A673 (cell line): Measurements from ENCODE around the gene COL1A1. TPM values are rescaled to one million over a fixed set of nuclear protein-coding genes. Genes with fewer than 3 reads are reported as not detected.

Source experiments
- BruUV-seq: library from RNA; stranded (reverse); fragments of 400-500 nt; replicated peaks from 2 replicates; lab custom pipeline; 2021; lab: Mats Ljungman, UMichigan
- CTCF ChIA-PET: fragments of 300-600 bp; sonication (Branson Sonifier 250); formaldehyde crosslinking; loops from one replicate; lab custom pipeline; 2022; ENCODE audit warnings: antibody characterized with exemption; lab: Charles Lee
- POLR2A ChIA-PET: fragments of 300-600 bp; sonication (Branson Sonifier 250); formaldehyde crosslinking; loops from one replicate; lab custom pipeline; 2022; ENCODE audit warnings: antibody characterized with exemption; ENCODE audit not compliant: low non-redundant PET; lab: Charles Lee
- DNase-seq: peaks from one replicate; pipeline ENCODE4 v3.0.0-alpha.2; 2015; ENCODE audit warnings: low spot score
- H3K27ac ChIP-seq: fragments of 200-600 bp; sonication (generic); 2 replicates; pipeline ENCODE4 v1.5.1; 2016; ENCODE audit warnings: mixed run types, low read depth, mild to moderate bottlenecking, mixed read lengths, antibody characterized with exemption, low read length; ENCODE audit not compliant: poor library complexity, severe bottlenecking
- H3K27me3 ChIP-seq: fragments of 200-600 bp; sonication (generic); replicated peaks from 2 replicates; pipeline ENCODE4 v1.6.1; 2017; ENCODE audit warnings: mixed run types, low read depth, mild to moderate bottlenecking, mixed read lengths, antibody characterized with exemption, low read length; ENCODE audit not compliant: insufficient read depth, poor library complexity
- H3K36me3 ChIP-seq: fragments of 200-600 bp; sonication (generic); 2 replicates; pipeline ENCODE4 v1.6.1; 2016; ENCODE audit warnings: mixed run types, mild to moderate bottlenecking, mixed read lengths, antibody characterized with exemption, low read length; ENCODE audit not compliant: insufficient read depth, poor library complexity, severe bottlenecking
- H3K4me1 ChIP-seq: fragments of 200-600 bp; sonication (generic); 2 replicates; pipeline ENCODE4 v1.6.1; 2017; ENCODE audit warnings: mixed run types, mild to moderate bottlenecking, mixed read lengths, antibody characterized with exemption, low read length; ENCODE audit not compliant: insufficient read depth, poor library complexity, severe bottlenecking
- H3K4me3 ChIP-seq: fragments of 200-600 bp; sonication (generic); 2 replicates; pipeline ENCODE4 v1.5.1; 2016; ENCODE audit warnings: low read depth, mixed run types, mild to moderate bottlenecking, mixed read lengths, low read length; ENCODE audit not compliant: poor library complexity, severe bottlenecking
- H3K9me3 ChIP-seq: fragments of 200-600 bp; sonication (generic); 2 replicates; pipeline ENCODE4 v1.6.1; 2016; ENCODE audit warnings: mixed run types, low read depth, mild to moderate bottlenecking, mixed read lengths, antibody characterized with exemption, low read length; ENCODE audit not compliant: poor library complexity, severe bottlenecking
- CTCF ChIP-seq: fragments of 300-800, 200-600 bp; sonication (generic); conservative IDR thresholded peaks from 2 replicates; pipeline ENCODE4 v1.5.1; 2017; ENCODE audit warnings: low read depth, mild to moderate bottlenecking, antibody characterized with exemption, low read length, moderate library complexity, mixed read lengths
- EZH2 ChIP-seq: fragments of 200-600 bp; sonication (generic); IDR thresholded peaks from 2 replicates; pipeline ENCODE4 v1.6.1; 2017; ENCODE audit warnings: borderline replicate concordance, low read depth, mild to moderate bottlenecking, mixed read lengths, antibody characterized with exemption, low read length; ENCODE audit not compliant: poor library complexity, severe bottlenecking
- intact Hi-C: fragments of 100-400 bp; cut with micrococcal nuclease; formaldehyde crosslinking; loops from one replicate; pipeline ENCODE4 v1.10.0; 2022; ENCODE audit not compliant: unreplicated experiment
- total RNA-seq: library from RNA; stranded (reverse); gene quantifications from 2 replicates; pipeline ENCODE4 v1.2.3, GENCODE V29; 2021

The COL1A1 gene
- total RNA-seq, 1 experiment from 2014 or later: 24.6 TPM

DNA sequence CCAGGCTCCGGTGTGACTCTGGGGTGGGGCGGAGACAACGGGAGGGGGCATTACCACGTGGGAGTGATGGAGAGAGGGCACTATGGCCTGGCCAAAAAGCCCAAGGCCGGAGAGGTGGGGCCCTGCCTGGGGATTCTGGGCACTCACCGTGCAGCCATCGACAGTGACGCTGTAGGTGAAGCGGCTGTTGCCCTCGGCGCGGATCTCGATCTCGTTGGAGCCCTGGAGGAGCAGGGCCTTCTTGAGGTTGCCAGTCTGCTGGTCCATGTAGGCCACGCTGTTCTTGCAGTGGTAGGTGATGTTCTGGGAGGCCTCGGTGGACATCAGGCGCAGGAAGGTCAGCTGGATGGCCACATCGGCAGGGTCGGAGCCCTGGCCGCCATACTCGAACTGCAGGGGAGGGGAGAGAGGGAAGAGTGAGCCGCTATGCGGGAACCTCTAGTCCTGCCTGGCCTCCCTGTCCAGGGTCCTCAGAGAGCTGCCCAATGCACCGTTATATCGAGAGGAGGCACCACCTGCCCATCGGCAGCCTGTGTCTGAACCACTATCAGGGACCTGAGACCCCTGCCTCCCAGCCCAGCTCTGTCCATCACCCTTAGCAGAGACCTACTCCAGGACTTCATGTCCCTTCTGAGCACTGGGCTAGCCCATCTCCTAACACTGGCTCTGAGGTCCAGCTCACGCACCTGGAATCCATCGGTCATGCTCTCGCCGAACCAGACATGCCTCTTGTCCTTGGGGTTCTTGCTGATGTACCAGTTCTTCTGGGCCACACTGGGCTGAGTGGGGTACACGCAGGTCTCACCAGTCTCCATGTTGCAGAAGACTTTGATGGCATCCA is 15.6 kb downstream of the COL1A1 start:
- DNase-seq: no peak
- TF ChIP-seq EZH2: no peak
- no peak for TF ChIP-seq CTCF
- H3K27me3 ChIP-seq: no peaks in the 10 kb centered on the region
- no peak overlapping the region for H3K27ac ChIP-seq
- intact Hi-C loops: no loop called here
- ChIA-PET CTCF (no interaction called here), POLR2A (no interaction called here)
- no peaks in the 10 kb centered on the region for H3K4me1 ChIP-seq
- BruUV-seq: TSS peak; percentile 55
- H3K36me3 ChIP-seq: no peaks in the 10 kb centered on the region
- no peaks in the 10 kb centered on the region for H3K9me3 ChIP-seq
- H3K4me3 ChIP-seq: no peak overlapping the region

DNA sequence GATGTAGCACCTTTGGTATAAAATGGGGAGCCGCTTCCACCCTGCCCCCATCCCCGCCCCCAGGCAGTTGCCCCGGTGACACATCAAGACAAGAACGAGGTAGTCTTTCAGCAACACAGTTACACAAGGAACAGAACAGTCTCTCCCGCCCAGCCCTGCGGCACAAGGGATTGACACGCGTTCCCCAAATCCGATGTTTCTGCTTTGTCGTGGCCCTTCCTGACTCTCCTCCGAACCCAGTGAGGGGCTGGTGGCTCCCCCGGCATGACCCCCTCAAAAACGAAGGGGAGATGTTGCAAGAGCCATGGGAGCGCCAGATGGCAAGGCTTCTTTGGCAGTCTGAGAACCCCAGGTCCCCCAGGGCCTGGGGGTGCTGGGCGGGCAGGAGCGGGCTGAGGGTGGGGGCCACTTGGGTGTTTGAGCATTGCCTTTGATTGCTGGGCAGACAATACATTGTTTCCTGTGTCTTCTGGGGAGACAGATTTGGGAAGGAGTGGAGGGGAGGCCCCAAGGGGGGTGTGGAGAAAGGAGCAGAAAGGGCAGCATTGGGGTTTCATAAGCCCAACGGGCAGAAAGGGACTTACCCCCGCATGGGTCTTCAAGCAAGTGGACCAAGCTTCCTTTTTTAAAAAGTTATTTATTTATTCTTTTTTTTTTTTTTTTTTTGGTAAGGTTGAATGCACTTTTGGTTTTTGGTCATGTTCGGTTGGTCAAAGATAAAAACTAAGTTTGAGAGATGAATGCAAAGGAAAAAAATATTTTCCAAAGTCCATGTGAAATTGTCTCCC is 16.6 kb downstream of the COL1A1 start:
- POLR2A ChIA-PET: no interaction called here
- Histone ChIP-seq H3K36me3 (no peaks in the 10 kb centered on the region), H3K4me1 (no peaks in the 10 kb centered on the region), H3K9me3 (no peaks in the 10 kb centered on the region), H3K27ac (no peak overlapping the region), H3K4me3 (no peak overlapping the region), H3K27me3 (no peaks in the 10 kb centered on the region)
- TF ChIP-seq CTCF (no peak), EZH2 (no peak)
- BruUV-seq: no TSS peak
- intact Hi-C loops: no loop called here
- DNase-seq: no peak
- CTCF ChIA-PET: no interaction called here

DNA sequence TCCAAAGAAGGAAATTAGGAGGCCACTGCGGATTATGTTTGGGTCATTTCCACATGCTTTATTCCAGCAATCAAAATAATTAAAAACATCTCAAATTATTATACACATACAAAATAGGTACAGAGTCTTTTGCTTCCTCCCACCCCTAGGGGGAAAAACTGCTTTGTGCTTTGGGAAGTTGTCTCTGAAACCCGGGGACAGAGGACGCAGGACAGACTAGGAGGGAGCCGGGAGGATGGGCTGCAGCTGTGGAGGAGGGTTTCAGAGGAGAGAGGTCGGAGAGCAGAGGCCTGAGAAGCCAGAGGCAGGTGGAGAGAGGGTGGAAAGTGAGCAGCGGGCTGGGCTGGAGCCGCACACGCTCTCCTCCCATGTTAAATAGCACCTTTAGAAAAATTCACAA is 17.4 kb downstream of the COL1A1 start:
- ChIA-PET CTCF (no interaction called here), POLR2A (no interaction called here)
- no peaks in the 10 kb centered on the region for H3K9me3 ChIP-seq
- H3K27ac ChIP-seq: no peak overlapping the region
- no peaks in the 10 kb centered on the region for H3K27me3 ChIP-seq
- no TSS peak for BruUV-seq
- intact Hi-C loops: no loop called here
- TF ChIP-seq EZH2: no peak
- no peak for TF ChIP-seq CTCF
- no peaks in the 10 kb centered on the region for H3K36me3 ChIP-seq
- no peak overlapping the region for H3K4me3 ChIP-seq
- DNase-seq: no peak
- no peaks in the 10 kb centered on the region for H3K4me1 ChIP-seq
